ENCODE data around the gene SLC22A4.

The SLC22A4 gene

DNA sequence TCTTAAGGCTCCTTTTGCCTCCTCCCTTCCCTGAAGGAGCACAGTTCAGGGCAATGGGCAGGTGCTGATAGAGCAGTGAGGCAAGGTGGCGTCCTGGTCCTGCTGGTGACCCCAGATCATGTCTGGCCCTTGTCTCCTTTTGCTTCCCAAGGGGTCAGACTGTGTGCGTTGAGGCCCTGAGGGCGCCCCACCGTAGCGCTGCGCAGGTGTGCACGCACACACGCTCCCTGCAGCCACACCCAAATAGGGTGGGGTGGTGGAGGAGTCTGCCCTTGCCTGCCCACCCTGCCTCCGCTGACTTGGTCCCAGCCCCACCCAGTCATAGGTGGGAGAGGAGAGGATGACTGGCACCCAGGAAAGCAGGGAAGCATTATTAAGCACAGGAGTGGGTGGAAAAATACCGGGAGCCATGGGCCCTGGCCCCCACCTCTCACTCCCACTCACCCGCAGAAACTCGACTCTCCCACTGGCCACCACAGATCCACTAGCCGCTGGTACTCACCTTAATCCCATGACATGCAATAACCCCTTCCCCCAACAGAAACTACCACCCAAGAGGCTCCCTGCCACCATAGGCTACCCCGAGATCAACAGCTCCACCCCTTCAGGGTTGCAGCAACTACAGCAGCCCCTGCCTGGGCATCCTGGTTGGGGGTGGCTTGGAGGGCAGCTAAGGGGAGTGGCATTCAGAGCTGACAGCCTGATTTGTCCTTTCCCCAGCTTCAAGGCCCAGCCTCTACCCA lies 20.0 kb upstream of the SLC22A4 start:
- Histone ChIP-seq H3K27ac (ENCODE audit: low read length, poor library complexity, severe bottlenecking) (no peak overlapping the region), H4K91ac (ENCODE audit: low read length) (no peak overlapping the region), H3K9ac (ENCODE audit: low read length) (no peak overlapping the region), H3K4me3 (ENCODE audit: insufficient read depth in 1 of 2, low read depth in 1 of 2, low read length in 2 of 2) (no peak overlapping the region), H2AFZ (ENCODE audit: low read depth, low read length) (no peak overlapping the region), H2BK120ac (ENCODE audit: low read depth, low read length) (no peak overlapping the region), H2BK15ac (ENCODE audit: low read depth, poor library complexity, severe bottlenecking) (no peak overlapping the region), H3K9me3 (ENCODE audit: control insufficient read depth, low read length) (no peaks in the 10 kb centered on the region), H3K18ac (ENCODE audit: low read depth in 1 of 2, low read length in 2 of 2) (no peak overlapping the region), H3K36me3 (ENCODE audit: control insufficient read depth in 1 of 2, insufficient read depth in 2 of 2, low read depth in 1 of 2, low read length in 2 of 2) (peaks cover 47 to 48% of the 10 kb centered on the region in 2 experiments), H3K79me1 (replicated peaks; ENCODE audit: low read length, poor library complexity, severe bottlenecking) (peaks cover 20% of the 10 kb centered on the region), H3K4me2 (ENCODE audit: low read length, poor library complexity, severe bottlenecking) (no peak overlapping the region), H3K14ac (ENCODE audit: low read length in 2 of 2) (no peak overlapping the region), H4K8ac (ENCODE audit: low read length) (no peak overlapping the region), H2AK5ac (ENCODE audit: low read length, severe bottlenecking) (no peak overlapping the region), H3K23ac (ENCODE audit: low read length in 2 of 2) (no peak overlapping the region), H2BK5ac (ENCODE audit: low read depth, low read length, poor library complexity, severe bottlenecking) (no peak overlapping the region), H3K4ac (ENCODE audit: low read depth in 1 of 2, low read length in 2 of 2) (no peak overlapping the region), H2BK12ac (ENCODE audit: low read length in 2 of 2) (no peak overlapping the region), H3K27me3 (ENCODE audit: control insufficient read depth in 1 of 2, insufficient read depth in 1 of 2, low read length in 2 of 2) (no peaks in the 10 kb centered on the region), H3K4me1 (ENCODE audit: control insufficient read depth, insufficient read depth, low read depth, low read length) (peaks cover 28% of the 10 kb centered on the region)
- WGBS: 99% methylated on average over 13 of the region's 14 CpGs
- DNase-seq: no peak

- Histone ChIP-seq H3K4ac (ENCODE audit: low read depth in 1 of 2, low read length in 2 of 2) (no peak overlapping the region), H3K27ac (ENCODE audit: low read length, poor library complexity, severe bottlenecking) (no peak overlapping the region), H3K4me1 (ENCODE audit: control insufficient read depth, insufficient read depth, low read depth, low read length) (peaks cover 14% of the 10 kb centered on the region), H2BK5ac (ENCODE audit: low read depth, low read length, poor library complexity, severe bottlenecking) (no peak overlapping the region), H2BK120ac (ENCODE audit: low read depth, low read length) (no peak overlapping the region), H2BK15ac (ENCODE audit: low read depth, poor library complexity, severe bottlenecking) (no peak overlapping the region), H3K9ac (ENCODE audit: low read length) (no peak overlapping the region), H2AK5ac (ENCODE audit: low read length, severe bottlenecking) (no peak overlapping the region), H4K91ac (ENCODE audit: low read length) (no peak overlapping the region), H3K27me3 (ENCODE audit: control insufficient read depth in 1 of 2, insufficient read depth in 1 of 2, low read length in 2 of 2) (no peaks in the 10 kb centered on the region), H3K23ac (ENCODE audit: low read length in 2 of 2) (no peak overlapping the region), H4K8ac (ENCODE audit: low read length) (no peak overlapping the region), H2BK12ac (ENCODE audit: low read length in 2 of 2) (no peak overlapping the region), H3K14ac (ENCODE audit: low read length in 2 of 2) (no peak overlapping the region), H3K9me3 (ENCODE audit: control insufficient read depth, low read length) (no peaks in the 10 kb centered on the region), H2AFZ (ENCODE audit: low read depth, low read length) (no peak overlapping the region), H3K4me2 (ENCODE audit: low read length, poor library complexity, severe bottlenecking) (no peak overlapping the region), H3K18ac (ENCODE audit: low read depth in 1 of 2, low read length in 2 of 2) (no peak overlapping the region), H3K4me3 (ENCODE audit: insufficient read depth in 1 of 2, low read depth in 1 of 2, low read length in 2 of 2) (no peak overlapping the region), H3K36me3 (ENCODE audit: control insufficient read depth in 1 of 2, insufficient read depth in 2 of 2, low read depth in 1 of 2, low read length in 2 of 2) (peaks cover 34 to 37% of the 10 kb centered on the region in 2 experiments), H3K79me1 (replicated peaks; ENCODE audit: low read length, poor library complexity, severe bottlenecking) (peaks cover 17% of the 10 kb centered on the region)
- WGBS: 77% methylated on average over 2 of the region's 5 CpGs
- no peak for DNase-seq
Measured at GRCh38 chr5:132275367-132276220, 18.6 kb upstream of the SLC22A4 start.

- Histone ChIP-seq H3K18ac (ENCODE audit: low read depth in 1 of 2, low read length in 2 of 2) (no peak overlapping the region), H4K8ac (ENCODE audit: low read length) (no peak overlapping the region), H3K27ac (ENCODE audit: low read length, poor library complexity, severe bottlenecking) (no peak overlapping the region), H3K4me1 (ENCODE audit: control insufficient read depth, insufficient read depth, low read depth, low read length) (peaks cover 11% of the 10 kb centered on the region), H3K4me2 (ENCODE audit: low read length, poor library complexity, severe bottlenecking) (no peak overlapping the region), H3K4ac (ENCODE audit: low read depth in 1 of 2, low read length in 2 of 2) (no peak overlapping the region), H3K9ac (ENCODE audit: low read length) (no peak overlapping the region), H3K9me3 (ENCODE audit: control insufficient read depth, low read length) (no peaks in the 10 kb centered on the region), H3K36me3 (ENCODE audit: control insufficient read depth in 1 of 2, insufficient read depth in 2 of 2, low read depth in 1 of 2, low read length in 2 of 2) (peaks cover 18 to 20% of the 10 kb centered on the region in 2 experiments), H3K14ac (ENCODE audit: low read length in 2 of 2) (no peak overlapping the region), H2BK12ac (ENCODE audit: low read length in 2 of 2) (no peak overlapping the region), H3K27me3 (ENCODE audit: control insufficient read depth in 1 of 2, insufficient read depth in 1 of 2, low read length in 2 of 2) (no peaks in the 10 kb centered on the region), H2AFZ (ENCODE audit: low read depth, low read length) (no peak overlapping the region), H4K91ac (ENCODE audit: low read length) (no peak overlapping the region), H3K4me3 (ENCODE audit: insufficient read depth in 1 of 2, low read depth in 1 of 2, low read length in 2 of 2) (no peak overlapping the region), H2BK120ac (ENCODE audit: low read depth, low read length) (no peak overlapping the region), H3K23ac (ENCODE audit: low read length in 2 of 2) (no peak overlapping the region), H2AK5ac (ENCODE audit: low read length, severe bottlenecking) (no peak overlapping the region), H2BK5ac (ENCODE audit: low read depth, low read length, poor library complexity, severe bottlenecking) (no peak overlapping the region), H3K79me1 (replicated peaks; ENCODE audit: low read length, poor library complexity, severe bottlenecking) (peaks cover 5% of the 10 kb centered on the region), H2BK15ac (ENCODE audit: low read depth, poor library complexity, severe bottlenecking) (no peak overlapping the region)
- WGBS: 94% methylated on average over 5 of the region's 6 CpGs
- DNase-seq: no peak
Measured at GRCh38 chr5:132277256-132277655, 16.9 kb upstream of the SLC22A4 start.
